ENCODE data around the gene MARCHF2. TPM values are rescaled to one million over a fixed set of nuclear protein-coding genes. Genes with fewer than 3 reads are reported as not detected.

MARCHF2 gene
- total RNA-seq, 1 experiment from 2014 or later = 20.2 TPM

DNA sequence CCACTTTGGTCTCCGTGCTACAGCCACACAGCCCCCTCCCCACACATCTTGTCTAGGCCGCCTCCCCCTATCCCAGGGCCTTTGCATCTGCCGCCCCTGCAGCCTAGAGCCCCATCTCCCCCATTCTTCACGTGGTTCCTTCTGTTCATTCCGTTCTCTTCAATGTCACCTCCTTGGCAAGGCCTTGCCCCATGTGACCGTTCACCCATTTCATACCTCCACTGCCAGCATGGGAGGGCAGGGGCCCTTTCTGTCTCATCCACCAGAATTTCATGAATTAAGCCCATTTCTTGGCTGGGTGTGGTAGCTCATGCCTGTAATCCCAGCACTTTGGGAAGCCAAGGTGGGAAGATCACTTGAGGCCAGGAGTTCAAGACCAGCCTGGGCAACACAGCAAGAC is 15.9 kb downstream of the MARCHF2 start:
- ATAC-seq (no peak), DNase-seq (ENCODE audit: low spot score) (no peak)
- 0 out of 2 replicates have a peak, but pooled peaks cover 3% of the 10 kb centered on the region for H3K36me3 Mint-ChIP-seq
- no peak overlapping the region for H3K4me3 Mint-ChIP-seq
- no peaks in the 10 kb centered on the region for H3K27me3 Mint-ChIP-seq (ENCODE audit: low read depth)
- TF ChIP-seq, protein P1, sequence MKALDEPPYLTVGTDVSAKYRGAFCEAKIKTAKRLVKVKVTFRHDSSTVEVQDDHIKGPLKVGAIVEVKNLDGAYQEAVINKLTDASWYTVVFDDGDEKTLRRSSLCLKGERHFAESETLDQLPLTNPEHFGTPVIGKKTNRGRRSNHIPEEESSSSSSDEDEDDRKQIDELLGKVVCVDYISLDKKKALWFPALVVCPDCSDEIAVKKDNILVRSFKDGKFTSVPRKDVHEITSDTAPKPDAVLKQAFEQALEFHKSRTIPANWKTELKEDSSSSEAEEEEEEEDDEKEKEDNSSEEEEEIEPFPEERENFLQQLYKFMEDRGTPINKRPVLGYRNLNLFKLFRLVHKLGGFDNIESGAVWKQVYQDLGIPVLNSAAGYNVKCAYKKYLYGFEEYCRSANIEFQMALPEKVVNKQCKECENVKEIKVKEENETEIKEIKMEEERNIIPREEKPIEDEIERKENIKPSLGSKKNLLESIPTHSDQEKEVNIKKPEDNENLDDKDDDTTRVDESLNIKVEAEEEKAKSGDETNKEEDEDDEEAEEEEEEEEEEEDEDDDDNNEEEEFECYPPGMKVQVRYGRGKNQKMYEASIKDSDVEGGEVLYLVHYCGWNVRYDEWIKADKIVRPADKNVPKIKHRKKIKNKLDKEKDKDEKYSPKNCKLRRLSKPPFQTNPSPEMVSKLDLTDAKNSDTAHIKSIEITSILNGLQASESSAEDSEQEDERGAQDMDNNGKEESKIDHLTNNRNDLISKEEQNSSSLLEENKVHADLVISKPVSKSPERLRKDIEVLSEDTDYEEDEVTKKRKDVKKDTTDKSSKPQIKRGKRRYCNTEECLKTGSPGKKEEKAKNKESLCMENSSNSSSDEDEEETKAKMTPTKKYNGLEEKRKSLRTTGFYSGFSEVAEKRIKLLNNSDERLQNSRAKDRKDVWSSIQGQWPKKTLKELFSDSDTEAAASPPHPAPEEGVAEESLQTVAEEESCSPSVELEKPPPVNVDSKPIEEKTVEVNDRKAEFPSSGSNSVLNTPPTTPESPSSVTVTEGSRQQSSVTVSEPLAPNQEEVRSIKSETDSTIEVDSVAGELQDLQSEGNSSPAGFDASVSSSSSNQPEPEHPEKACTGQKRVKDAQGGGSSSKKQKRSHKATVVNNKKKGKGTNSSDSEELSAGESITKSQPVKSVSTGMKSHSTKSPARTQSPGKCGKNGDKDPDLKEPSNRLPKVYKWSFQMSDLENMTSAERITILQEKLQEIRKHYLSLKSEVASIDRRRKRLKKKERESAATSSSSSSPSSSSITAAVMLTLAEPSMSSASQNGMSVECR (CRISPR knock-in tag; IDR thresholded peaks at IDR 0.05; ENCODE audit: borderline replicate concordance) = no peak
- no peak for TF ChIP-seq CBFB (CRISPR knock-in tag; IDR thresholded peaks at IDR 0.05; ENCODE audit: low read depth)
- TF ChIP-seq MXD4 (CRISPR knock-in tag; IDR thresholded peaks at IDR 0.05; ENCODE audit: borderline replicate concordance) = no peak
- TF ChIP-seq, protein P2, sequence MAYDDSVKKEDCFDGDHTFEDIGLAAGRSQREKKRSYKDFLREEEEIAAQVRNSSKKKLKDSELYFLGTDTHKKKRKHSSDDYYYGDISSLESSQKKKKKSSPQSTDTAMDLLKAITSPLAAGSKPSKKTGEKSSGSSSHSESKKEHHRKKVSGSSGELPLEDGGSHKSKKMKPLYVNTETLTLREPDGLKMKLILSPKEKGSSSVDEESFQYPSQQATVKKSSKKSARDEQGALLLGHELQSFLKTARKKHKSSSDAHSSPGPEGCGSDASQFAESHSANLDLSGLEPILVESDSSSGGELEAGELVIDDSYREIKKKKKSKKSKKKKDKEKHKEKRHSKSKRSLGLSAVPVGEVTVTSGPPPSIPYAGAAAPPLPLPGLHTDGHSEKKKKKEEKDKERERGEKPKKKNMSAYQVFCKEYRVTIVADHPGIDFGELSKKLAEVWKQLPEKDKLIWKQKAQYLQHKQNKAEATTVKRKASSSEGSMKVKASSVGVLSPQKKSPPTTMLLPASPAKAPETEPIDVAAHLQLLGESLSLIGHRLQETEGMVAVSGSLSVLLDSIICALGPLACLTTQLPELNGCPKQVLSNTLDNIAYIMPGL (CRISPR knock-in tag; IDR thresholded peaks at IDR 0.05) = no peak
- TF ChIP-seq HMGA2 (CRISPR knock-in tag; IDR thresholded peaks at IDR 0.05) = no peak
- TF ChIP-seq FOXP1 (CRISPR knock-in tag; IDR thresholded peaks at IDR 0.05; ENCODE audit: borderline replicate concordance) = no peak
- TF ChIP-seq ZMAT4 (CRISPR knock-in tag; IDR thresholded peaks at IDR 0.05) = no peak
- TF ChIP-seq ETV6 (CRISPR knock-in tag; IDR thresholded peaks at IDR 0.05) = no peak
- no peak for TF ChIP-seq NR1H2 (CRISPR knock-in tag; IDR thresholded peaks at IDR 0.05)
- TF ChIP-seq SOX15 (CRISPR knock-in tag; IDR thresholded peaks at IDR 0.05) = no peak
- no peak for TF ChIP-seq STAT6 (CRISPR knock-in tag; conservative IDR thresholded peaks at IDR 0.05; ENCODE audit: low read depth)
- TF ChIP-seq, protein P3, sequence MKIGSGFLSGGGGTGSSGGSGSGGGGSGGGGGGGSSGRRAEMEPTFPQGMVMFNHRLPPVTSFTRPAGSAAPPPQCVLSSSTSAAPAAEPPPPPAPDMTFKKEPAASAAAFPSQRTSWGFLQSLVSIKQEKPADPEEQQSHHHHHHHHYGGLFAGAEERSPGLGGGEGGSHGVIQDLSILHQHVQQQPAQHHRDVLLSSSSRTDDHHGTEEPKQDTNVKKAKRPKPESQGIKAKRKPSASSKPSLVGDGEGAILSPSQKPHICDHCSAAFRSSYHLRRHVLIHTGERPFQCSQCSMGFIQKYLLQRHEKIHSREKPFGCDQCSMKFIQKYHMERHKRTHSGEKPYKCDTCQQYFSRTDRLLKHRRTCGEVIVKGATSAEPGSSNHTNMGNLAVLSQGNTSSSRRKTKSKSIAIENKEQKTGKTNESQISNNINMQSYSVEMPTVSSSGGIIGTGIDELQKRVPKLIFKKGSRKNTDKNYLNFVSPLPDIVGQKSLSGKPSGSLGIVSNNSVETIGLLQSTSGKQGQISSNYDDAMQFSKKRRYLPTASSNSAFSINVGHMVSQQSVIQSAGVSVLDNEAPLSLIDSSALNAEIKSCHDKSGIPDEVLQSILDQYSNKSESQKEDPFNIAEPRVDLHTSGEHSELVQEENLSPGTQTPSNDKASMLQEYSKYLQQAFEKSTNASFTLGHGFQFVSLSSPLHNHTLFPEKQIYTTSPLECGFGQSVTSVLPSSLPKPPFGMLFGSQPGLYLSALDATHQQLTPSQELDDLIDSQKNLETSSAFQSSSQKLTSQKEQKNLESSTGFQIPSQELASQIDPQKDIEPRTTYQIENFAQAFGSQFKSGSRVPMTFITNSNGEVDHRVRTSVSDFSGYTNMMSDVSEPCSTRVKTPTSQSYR (CRISPR knock-in tag; IDR thresholded peaks at IDR 0.05) = no peak
- TF ChIP-seq KAT7 (CRISPR knock-in tag; IDR thresholded peaks at IDR 0.05; ENCODE audit: borderline replicate concordance) = no peak
- no peak overlapping the region; the same call in 1 of the 2 replicates for H3K27ac Mint-ChIP-seq
- CTCF ChIA-PET = interaction anchor here (1.2 kb wide), 1 partner anchor 16 kb away, joined by 4 read pairs; the partner anchor contains the start of gene MARCHF2
- H3K9me3 Mint-ChIP-seq = no peaks in the 10 kb centered on the region
- no peaks in the 10 kb centered on the region for H3K4me1 Mint-ChIP-seq
- POLR2A ChIA-PET = no interaction called here

All from WTC11 (cell line).